KMS-11 (cell line): ENCODE results near the gene GPR32.

Experiments used
- H2AFZ ChIP-seq: fragments of 200-600 bp; sonication (generic); 2 replicates; pipeline ENCODE4 v1.6.1; 2016; ENCODE audit warnings: antibody characterized with exemption, mixed run types, low read depth
- H3K27ac ChIP-seq: fragments of 200-600 bp; sonication (generic); 2 replicates; pipeline ENCODE4 v1.6.1; 2016; ENCODE audit warnings: mild to moderate bottlenecking, mixed run types
- H3K27me3 ChIP-seq: fragments of 200-600 bp; sonication (generic); 2 replicates; pipeline ENCODE4 v1.6.1; 2017; ENCODE audit warnings: mild to moderate bottlenecking, low read depth, mixed run types, moderate library complexity; ENCODE audit not compliant: insufficient read depth
- H3K36me3 ChIP-seq: fragments of 200-600 bp; sonication (generic); 2 replicates; pipeline ENCODE4 v1.6.1; 2017; ENCODE audit warnings: mild to moderate bottlenecking, mixed run types; ENCODE audit not compliant: insufficient read depth
- H3K4me1 ChIP-seq: fragments of 200-600 bp; sonication (generic); 2 replicates; pipeline ENCODE4 v1.6.1; 2016; ENCODE audit warnings: mild to moderate bottlenecking, low read depth, mixed run types; ENCODE audit not compliant: poor library complexity, severe bottlenecking
- H3K4me2 ChIP-seq: fragments of 200-600 bp; sonication (generic); 2 replicates; pipeline ENCODE4 v1.7.0; 2016; ENCODE audit warnings: mild to moderate bottlenecking, mixed run types
- H3K4me3 ChIP-seq: fragments of 200-600 bp; sonication (generic); IDR thresholded peaks from 2 replicates; pipeline ENCODE4 v1.6.1; 2017; ENCODE audit warnings: low read depth, low read length, mixed read lengths; ENCODE audit not compliant: insufficient read depth
- H3K79me2 ChIP-seq: fragments of 200-600 bp; sonication (generic); 2 replicates; pipeline ENCODE4 v1.6.1; 2016; ENCODE audit warnings: low read depth, mixed run types; ENCODE audit not compliant: insufficient read depth
- H3K9ac ChIP-seq: fragments of 200-600 bp; sonication (generic); 2 replicates; pipeline ENCODE4 v1.6.1; 2016; ENCODE audit warnings: mild to moderate bottlenecking, mixed run types
- H4K20me1 ChIP-seq: fragments of 200-600 bp; sonication (generic); 2 replicates; pipeline ENCODE4 v1.6.1; 2016; ENCODE audit warnings: mild to moderate bottlenecking, mixed run types; ENCODE audit not compliant: insufficient read depth
- CTCF ChIP-seq: fragments of 200-600 bp; sonication (generic); conservative IDR thresholded peaks from 2 replicates; pipeline ENCODE4 v1.6.1; 2017; ENCODE audit warnings: low read depth, mild to moderate bottlenecking, antibody characterized with exemption, low read length, moderate library complexity, mixed read lengths

Gene GPR32

DNA sequence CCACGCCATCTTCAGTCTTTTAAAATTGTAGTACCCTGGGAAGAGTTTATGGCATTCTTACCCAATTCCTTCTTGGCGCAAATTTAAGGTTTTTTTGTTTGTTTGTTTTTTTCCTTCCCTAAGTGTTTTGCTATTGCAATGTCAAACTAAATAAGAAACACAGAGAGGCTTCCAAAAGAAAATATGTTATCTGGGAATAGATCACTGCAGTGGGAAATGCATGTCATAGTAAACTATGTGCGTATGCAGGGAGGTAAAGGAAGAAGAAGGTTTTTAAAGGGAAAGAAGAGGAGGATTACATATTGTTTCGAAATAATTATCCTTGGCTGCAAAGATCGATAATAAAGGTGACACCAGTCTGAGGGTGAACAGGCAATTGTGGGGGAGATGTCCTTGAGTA, 33.9 kb upstream of the GPR32 start:
- no peak for TF ChIP-seq CTCF
- H3K9ac ChIP-seq, result no peak overlapping the region

GRCh38 chr19:50739132-50739913, 30.9 kb upstream of the GPR32 start:
- H3K4me2 ChIP-seq, result no peak overlapping the region
- H3K9ac ChIP-seq, result no peak overlapping the region
- no peak for TF ChIP-seq CTCF
- H3K27ac ChIP-seq, result no peak overlapping the region
- H2AFZ ChIP-seq, result no peak overlapping the region
- no peak overlapping the region for H3K4me3 ChIP-seq
- no peaks in the 10 kb centered on the region for H3K79me2 ChIP-seq
- no peaks in the 10 kb centered on the region for H3K36me3 ChIP-seq
- H3K4me1 ChIP-seq, result no peaks in the 10 kb centered on the region
- H4K20me1 ChIP-seq, result no peaks in the 10 kb centered on the region
- H3K27me3 ChIP-seq, result peaks cover 15% of the 10 kb centered on the region

More for the DNA sequence above, 33.9 kb upstream of the GPR32 start:
- no peaks in the 10 kb centered on the region for H3K36me3 ChIP-seq
- H4K20me1 ChIP-seq, result no peaks in the 10 kb centered on the region
- no peak overlapping the region for H3K4me3 ChIP-seq
- peaks cover 34% of the 10 kb centered on the region for H3K27me3 ChIP-seq
- no peak overlapping the region for H3K27ac ChIP-seq
- no peak overlapping the region for H3K4me2 ChIP-seq
- no peaks in the 10 kb centered on the region for H3K79me2 ChIP-seq
- H3K4me1 ChIP-seq, result no peaks in the 10 kb centered on the region
- H2AFZ ChIP-seq, result no peak overlapping the region

DNA sequence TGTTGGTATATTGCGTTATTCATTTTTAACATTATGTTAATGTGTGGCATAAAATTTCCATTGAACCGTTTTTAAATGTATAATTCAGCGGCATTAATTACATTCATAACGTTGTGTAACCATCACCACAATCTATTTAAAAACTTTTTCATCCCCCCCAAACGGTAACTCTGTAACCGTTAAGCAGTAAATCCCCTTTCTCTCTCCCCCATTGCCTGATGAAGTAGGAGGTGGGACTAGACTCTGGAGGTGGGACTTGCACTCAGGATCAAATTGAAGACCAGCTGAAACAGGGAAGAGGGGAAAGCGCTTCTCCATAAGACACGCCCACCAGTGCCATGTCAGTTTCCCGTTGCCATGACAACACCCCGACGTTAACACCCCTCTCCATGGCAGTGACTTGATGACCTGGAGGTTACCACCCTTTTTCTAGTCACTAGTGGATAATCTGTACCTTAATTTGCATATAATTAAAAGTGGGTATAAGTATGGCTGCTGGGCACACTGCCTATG, 30.3 kb upstream of the GPR32 start:
- Histone ChIP-seq H3K4me2 (no peak overlapping the region), H3K36me3 (no peaks in the 10 kb centered on the region), H3K4me3 (no peak overlapping the region), H3K9ac (no peak overlapping the region), H2AFZ (no peak overlapping the region), H3K27me3 (peaks cover 11% of the 10 kb centered on the region), H4K20me1 (no peaks in the 10 kb centered on the region), H3K79me2 (no peaks in the 10 kb centered on the region), H3K4me1 (no peaks in the 10 kb centered on the region), H3K27ac (no peak overlapping the region)
- no peak for TF ChIP-seq CTCF

DNA sequence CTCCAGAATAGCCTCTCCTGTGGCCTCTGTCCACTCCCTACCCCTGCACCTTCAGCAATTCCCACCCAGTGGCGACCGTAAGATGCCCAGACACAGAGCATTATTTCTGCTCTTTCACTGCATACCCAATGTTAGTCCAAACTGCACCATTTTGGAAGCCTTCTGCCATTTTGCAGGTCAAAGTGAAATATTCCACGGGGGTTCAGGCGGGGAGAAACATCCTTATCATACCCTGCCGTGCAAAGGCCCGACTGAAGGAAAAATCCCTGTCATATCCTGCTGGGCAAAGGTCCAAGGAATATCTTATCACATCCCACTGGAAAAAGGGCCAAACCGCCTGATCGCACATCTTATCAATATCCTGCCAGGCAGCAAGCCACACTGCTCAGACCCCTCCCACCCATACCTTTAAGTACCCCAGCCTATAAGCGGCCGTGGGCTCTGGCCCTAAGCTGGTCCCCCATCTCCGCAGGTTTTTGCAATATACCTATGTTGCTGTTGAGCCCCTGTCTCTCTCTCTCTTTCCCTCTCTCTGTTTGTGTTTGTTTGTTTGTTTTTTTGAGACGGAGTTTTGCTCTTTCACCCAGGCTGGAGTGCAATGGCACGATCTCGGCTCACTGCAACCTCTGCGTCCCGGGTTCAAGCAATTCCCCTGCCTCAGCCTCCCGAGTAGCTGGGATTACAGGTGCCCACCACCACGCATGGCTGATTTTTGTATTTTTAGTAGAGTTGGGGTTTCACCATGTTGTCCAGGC, 28.9 kb upstream of the GPR32 start:
- no peaks in the 10 kb centered on the region for H3K36me3 ChIP-seq
- no peak overlapping the region for H3K4me3 ChIP-seq
- no peak overlapping the region for H3K4me2 ChIP-seq
- H3K27me3 ChIP-seq, result peaks cover 9% of the 10 kb centered on the region
- no peak overlapping the region for H3K9ac ChIP-seq
- no peaks in the 10 kb centered on the region for H4K20me1 ChIP-seq
- TF ChIP-seq CTCF, result no peak
- no peaks in the 10 kb centered on the region for H3K79me2 ChIP-seq
- no peaks in the 10 kb centered on the region for H3K4me1 ChIP-seq
- no peak overlapping the region for H3K27ac ChIP-seq
- no peak overlapping the region for H2AFZ ChIP-seq
